HCT116 (cell line): Measurements from ENCODE around the gene ZFR2. TPM values are rescaled to one million over a fixed set of nuclear protein-coding genes. Genes with fewer than 3 reads are reported as not detected.

Experiments
- ATAC-seq: fragments of 200-7000 bp; cut with Tn5 transposase; 2 replicates; pipeline ENCODE4 v1.9.1; 2020; ENCODE audit warnings: mild to moderate bottlenecking, moderate library complexity
- BruUV-seq: library from RNA; stranded (reverse); fragments of 400-500 nt; replicated peaks from 2 replicates; lab custom pipeline; 2021; lab: Mats Ljungman, UMichigan
- CTCF ChIA-PET: fragments of 300-600 bp; sonication (Branson Sonifier 250); formaldehyde crosslinking; loops from one replicate; lab custom pipeline; 2021; ENCODE audit warnings: antibody characterized with exemption; lab: Charles Lee
- POLR2A ChIA-PET: fragments of 300-600, 350-600 bp; sonication (Branson Sonifier 250); formaldehyde crosslinking; loops from one replicate; lab custom pipeline; 2021; ENCODE audit warnings: antibody characterized with exemption; lab: Charles Lee
- RAD21 ChIA-PET, 2 experiments: fragments of 300-600 bp; sonication (Branson Sonifier 250); formaldehyde crosslinking; loops; one replicate each; lab custom pipeline; 2023; ENCODE audit warnings: low total read pairs in 2 of 2; ENCODE audit not compliant: uncharacterized antibody in 2 of 2, unreplicated experiment in 2 of 2, low non-redundant PET in 1 of 2; lab: Charles Lee
- DNase-seq: peaks from one replicate; pipeline ENCODE4 v3.0.0-alpha.2; 2010; ENCODE audit warnings: low read depth, low spot score
- H2AFZ ChIP-seq: fragments of 200-600 bp; shearing (Covaris generic), sonication (generic); 2 replicates; pipeline ENCODE4 v1.6.1; 2017; ENCODE audit warnings: low read depth, mixed run types, mixed read lengths, antibody characterized with exemption, low read length; ENCODE audit not compliant: poor library complexity, severe bottlenecking
- H3K27ac ChIP-seq: 2 replicates; pipeline ENCODE4 v1.5.1; 2012; ENCODE audit warnings: low read depth, low read length
- H3K27me3 ChIP-seq: fragments of 200-600 bp; sonication (generic); 2 replicates; pipeline ENCODE4 v1.6.1; 2016; ENCODE audit warnings: mixed run types, low read length, mixed read lengths; ENCODE audit not compliant: insufficient read depth
- H3K36me3 ChIP-seq, 2 experiments: fragments of 200-500 bp in 1 of 2; fragments of 200-600 bp in 1 of 2; sonication (Bioruptor generic) in 1 of 2; sonication (generic) in 1 of 2; 2 replicates each; pipeline versions ENCODE4 v1.5.1 to v1.6.1; 2014 to 2016; ENCODE audit warnings: low read length in 2 of 2, inconsistent platforms in 1 of 2, mixed read lengths in 1 of 2, mixed run types in 1 of 2; ENCODE audit not compliant: insufficient read depth in 2 of 2, control insufficient read depth in 1 of 2
- H3K4me1 ChIP-seq, 2 experiments: fragments of 200-600 bp in 1 of 2; sonication (generic) in 1 of 2; 2 replicates each; pipeline versions ENCODE4 v1.5.1 to v1.6.1; 2012 to 2017; ENCODE audit warnings: low read length in 2 of 2, inconsistent platforms in 1 of 2, mild to moderate bottlenecking in 1 of 2, mixed read lengths in 1 of 2, mixed run types in 1 of 2, moderate library complexity in 1 of 2; ENCODE audit not compliant: insufficient read depth in 2 of 2, control insufficient read depth in 1 of 2
- H3K4me2 ChIP-seq: fragments of 200-600 bp; sonication (generic); 2 replicates; pipeline ENCODE4 v1.6.1; 2017; ENCODE audit warnings: mixed run types, low read length, mixed read lengths
- H3K4me3 ChIP-seq, 2 experiments: fragments of 200-600 bp in 1 of 2; sonication (generic) in 1 of 2; replicated peaks in 1 of 2; 2 replicates each; pipeline ENCODE4 v1.5.1; 2011 to 2016; ENCODE audit warnings: low read length in 2 of 2, control low read depth in 1 of 2, low read depth in 1 of 2, mild to moderate bottlenecking in 1 of 2, mixed read lengths in 1 of 2, mixed run types in 1 of 2
- H3K79me2 ChIP-seq: fragments of 200-600 bp; sonication (generic); 2 replicates; pipeline ENCODE4 v1.6.1; 2017; ENCODE audit warnings: mild to moderate bottlenecking, mixed run types, low read length, moderate library complexity, mixed read lengths; ENCODE audit not compliant: insufficient read depth
- H3K9ac ChIP-seq: fragments of 200-600 bp; sonication (generic); 2 replicates; pipeline ENCODE4 v1.6.1; 2016; ENCODE audit warnings: low read length, mixed read lengths
- H3K9me2 ChIP-seq: fragments of 200-600 bp; sonication (generic), shearing (Covaris generic); 2 replicates; pipeline ENCODE4 v1.6.1; 2017; ENCODE audit warnings: mixed run types, mild to moderate bottlenecking, moderate library complexity; ENCODE audit not compliant: insufficient read depth
- H3K9me3 ChIP-seq, 2 experiments: fragments of 200-500 bp in 1 of 2; fragments of 200-600 bp in 1 of 2; sonication (Bioruptor generic) in 1 of 2; sonication (generic) in 1 of 2; 2 replicates each; pipeline ENCODE4 v1.6.1; 2014 to 2017; ENCODE audit warnings: low read length in 2 of 2, mixed read lengths in 2 of 2, inconsistent platforms in 1 of 2, low read depth in 1 of 2, mild to moderate bottlenecking in 1 of 2, mixed run types in 1 of 2, moderate library complexity in 1 of 2; ENCODE audit not compliant: control insufficient read depth in 1 of 2, insufficient read depth in 1 of 2
- H4K20me1 ChIP-seq: fragments of 200-600 bp; sonication (generic), shearing (Covaris generic); 2 replicates; pipeline ENCODE4 v1.6.1; 2017; ENCODE audit warnings: mixed run types, mild to moderate bottlenecking, moderate library complexity; ENCODE audit not compliant: insufficient read depth
- CBX3 ChIP-seq: IDR thresholded peaks from 2 replicates; pipeline ENCODE4 v1.6.1; 2012; ENCODE audit warnings: low read depth
- CEBPB ChIP-seq: IDR thresholded peaks from 2 replicates; pipeline ENCODE4 v1.6.1; 2012; ENCODE audit warnings: low read depth
- EGR1 ChIP-seq: IDR thresholded peaks from 2 replicates; pipeline ENCODE4 v1.6.1; 2012; ENCODE audit warnings: low read depth
- ELF1 ChIP-seq: IDR thresholded peaks from 2 replicates; pipeline ENCODE4 v1.6.1; 2012; ENCODE audit warnings: low read depth, borderline replicate concordance
- EZH2 ChIP-seq: fragments of 200-600 bp; sonication (generic); IDR thresholded peaks from 2 replicates; pipeline ENCODE4 v1.6.1; 2017; ENCODE audit warnings: antibody characterized with exemption, mixed run types
- EZH2phosphoT487 ChIP-seq: fragments of 200-600 bp; IDR thresholded peaks from 2 replicates; pipeline ENCODE4 v1.6.1; 2018; ENCODE audit warnings: antibody characterized with exemption, borderline replicate concordance
- FOSL1 ChIP-seq: IDR thresholded peaks from 2 replicates; pipeline ENCODE4 v1.6.1; 2012; ENCODE audit warnings: low read depth
- JUND ChIP-seq: IDR thresholded peaks from 2 replicates; pipeline ENCODE4 v1.6.1; 2012
- POLR2A ChIP-seq: IDR thresholded peaks from 2 replicates; pipeline ENCODE4 v1.7.0; 2011; ENCODE audit warnings: borderline replicate concordance; ENCODE audit not compliant: insufficient read depth, insufficient read length; ENCODE audit errors: extremely low read depth
- POLR2AphosphoS5 ChIP-seq: IDR thresholded peaks from 2 replicates; pipeline ENCODE4 v1.6.1; 2011; ENCODE audit warnings: mild to moderate bottlenecking, low read depth, low read length, moderate library complexity
- SIN3A ChIP-seq: IDR thresholded peaks from 2 replicates; pipeline ENCODE4 v1.6.1; 2012; ENCODE audit warnings: low read depth
- SP1 ChIP-seq: IDR thresholded peaks from 2 replicates; pipeline ENCODE4 v1.6.1; 2012; ENCODE audit warnings: low read depth
- TCF7L2 ChIP-seq: IDR thresholded peaks from 2 replicates; pipeline ENCODE4 v1.7.0; 2011; ENCODE audit warnings: borderline replicate concordance, inconsistent platforms; ENCODE audit not compliant: insufficient read depth, insufficient read length; ENCODE audit errors: extremely low read depth
- YY1 ChIP-seq: IDR thresholded peaks from 2 replicates; pipeline ENCODE4 v1.6.1; 2011; ENCODE audit warnings: low read length, low read depth, moderate library complexity, mild to moderate bottlenecking; ENCODE audit not compliant: insufficient replicate concordance; ENCODE audit errors: extremely low read depth
- ZNF274 ChIP-seq: fragments of 200-500 bp; sonication (Bioruptor generic); IDR thresholded peaks from 2 replicates; pipeline ENCODE4 v1.6.1; 2014; ENCODE audit warnings: mild to moderate bottlenecking, low read depth, low read length, inconsistent platforms
- intact Hi-C: fragments of 100-400 bp; cut with micrococcal nuclease; formaldehyde crosslinking; loops from 2 replicates; pipeline ENCODE4 v1.10.0; 2022
- total RNA-seq: library from RNA; stranded (reverse); gene quantifications from one replicate; pipeline ENCODE4 v1.2.1, GENCODE V29; 2021; ENCODE audit not compliant: unreplicated experiment
- TF ChIP-seq, protein P1 (sequence below): IDR thresholded peaks from 2 replicates; pipeline ENCODE4 v1.6.1; 2012
- TF ChIP-seq, protein P2 (sequence below), 3 experiments: fragments of 200-600 bp in 1 of 3; sonication (generic) in 1 of 3; IDR thresholded peaks in 2 of 3; conservative IDR thresholded peaks in 1 of 3; 2 replicates each; pipeline ENCODE4 v1.5.1; 2012 to 2017; ENCODE audit warnings: low read depth in 2 of 3, low read length in 2 of 3, antibody characterized with exemption in 1 of 3, borderline replicate concordance in 1 of 3, control low read depth in 1 of 3, mild to moderate bottlenecking in 1 of 3, mixed read lengths in 1 of 3, mixed run types in 1 of 3, moderate library complexity in 1 of 3; ENCODE audit not compliant: insufficient read depth in 1 of 3
- TF ChIP-seq, protein P3 (sequence below): IDR thresholded peaks from 2 replicates; pipeline ENCODE4 v1.6.1; 2012
- TF ChIP-seq, protein P4 (sequence below): IDR thresholded peaks from 2 replicates; pipeline ENCODE4 v1.6.1; 2012; ENCODE audit warnings: low read depth

Gene ZFR2
- total RNA-seq, 1 experiment from 2014 or later, result 0.34 TPM

DNA sequence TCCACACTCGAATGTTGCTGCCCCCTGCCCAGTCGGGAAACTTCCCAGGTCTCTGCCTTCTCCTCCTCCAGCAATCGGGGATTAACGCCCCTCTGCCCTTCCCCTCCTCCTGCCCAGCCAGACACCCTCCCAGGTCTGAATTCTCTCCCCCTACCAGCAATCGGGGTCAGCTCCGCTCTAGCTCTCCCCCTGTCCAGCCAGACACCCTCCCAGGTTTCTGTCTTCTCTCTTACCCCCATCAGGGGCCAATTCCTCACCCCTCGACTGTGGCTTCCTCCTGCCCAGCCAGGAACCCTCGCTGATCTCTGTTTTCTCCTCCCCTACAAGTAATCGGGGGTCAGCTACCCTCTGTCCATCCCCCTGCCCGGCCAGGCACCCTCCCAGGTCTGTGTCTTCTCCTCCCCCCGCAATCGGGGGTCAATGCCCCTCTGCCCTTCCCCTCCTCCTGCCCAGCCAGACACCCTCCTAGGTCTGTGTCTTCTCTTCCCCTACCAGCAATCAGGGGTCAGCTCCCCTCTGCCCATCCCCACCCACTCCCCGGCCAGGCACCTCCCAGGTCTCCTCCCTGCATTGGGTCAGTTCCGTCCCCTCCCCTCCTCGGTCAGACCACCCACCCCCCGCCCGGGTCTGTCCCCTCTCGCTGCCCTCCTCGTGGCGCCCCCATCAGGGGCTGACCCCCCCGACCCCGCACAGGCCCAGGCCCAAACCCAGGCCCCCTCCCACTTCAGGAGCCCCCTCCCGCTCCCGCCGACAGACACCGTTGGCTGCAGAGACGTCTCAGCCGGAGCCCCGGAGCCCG lies 668 bp downstream of the ZFR2 start:
- Histone ChIP-seq H3K27ac (no peak overlapping the region), H3K4me3 (no peak overlapping the region), H3K27me3 (peaks cover 3% of the 10 kb centered on the region; the same call in 1 of the 2 replicates), H3K4me2 (no peak overlapping the region), H3K9me2 (no peaks in the 10 kb centered on the region), H3K79me2 (no peaks in the 10 kb centered on the region), H3K9ac (no peak overlapping the region), H4K20me1 (no peaks in the 10 kb centered on the region), H3K9me3 (no peaks in the 10 kb centered on the region), H3K36me3 (no peaks in the 10 kb centered on the region), H3K4me1 (no peaks in the 10 kb centered on the region), H2AFZ (no peak overlapping the region)
- CTCF ChIA-PET, result no interaction called here
- intact Hi-C loops, result no loop called here
- no TSS peak for BruUV-seq
- DNase-seq (no peak), ATAC-seq (no peak)
- POLR2A ChIA-PET, result no interaction called here
- RAD21 ChIA-PET, result no interaction called here
- TF ChIP-seq ELF1, result no peak
- no peak for TF ChIP-seq POLR2AphosphoS5
- TF ChIP-seq POLR2A, result no peak
- no peak for TF ChIP-seq YY1
- no peak for TF ChIP-seq CEBPB
- TF ChIP-seq EZH2, result no peak
- no peak for TF ChIP-seq JUND
- TF ChIP-seq CBX3, result no peak
- TF ChIP-seq ZNF274, result no peak
- TF ChIP-seq SIN3A, result no peak
- no peak for TF ChIP-seq TCF7L2
- TF ChIP-seq, protein P1, sequence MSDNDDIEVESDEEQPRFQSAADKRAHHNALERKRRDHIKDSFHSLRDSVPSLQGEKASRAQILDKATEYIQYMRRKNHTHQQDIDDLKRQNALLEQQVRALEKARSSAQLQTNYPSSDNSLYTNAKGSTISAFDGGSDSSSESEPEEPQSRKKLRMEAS, result no peak
- TF ChIP-seq FOSL1, result no peak
- TF ChIP-seq, protein P2, sequence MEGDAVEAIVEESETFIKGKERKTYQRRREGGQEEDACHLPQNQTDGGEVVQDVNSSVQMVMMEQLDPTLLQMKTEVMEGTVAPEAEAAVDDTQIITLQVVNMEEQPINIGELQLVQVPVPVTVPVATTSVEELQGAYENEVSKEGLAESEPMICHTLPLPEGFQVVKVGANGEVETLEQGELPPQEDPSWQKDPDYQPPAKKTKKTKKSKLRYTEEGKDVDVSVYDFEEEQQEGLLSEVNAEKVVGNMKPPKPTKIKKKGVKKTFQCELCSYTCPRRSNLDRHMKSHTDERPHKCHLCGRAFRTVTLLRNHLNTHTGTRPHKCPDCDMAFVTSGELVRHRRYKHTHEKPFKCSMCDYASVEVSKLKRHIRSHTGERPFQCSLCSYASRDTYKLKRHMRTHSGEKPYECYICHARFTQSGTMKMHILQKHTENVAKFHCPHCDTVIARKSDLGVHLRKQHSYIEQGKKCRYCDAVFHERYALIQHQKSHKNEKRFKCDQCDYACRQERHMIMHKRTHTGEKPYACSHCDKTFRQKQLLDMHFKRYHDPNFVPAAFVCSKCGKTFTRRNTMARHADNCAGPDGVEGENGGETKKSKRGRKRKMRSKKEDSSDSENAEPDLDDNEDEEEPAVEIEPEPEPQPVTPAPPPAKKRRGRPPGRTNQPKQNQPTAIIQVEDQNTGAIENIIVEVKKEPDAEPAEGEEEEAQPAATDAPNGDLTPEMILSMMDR (IDR thresholded peaks at IDR 0.05 in 2 of 3, conservative IDR thresholded peaks at IDR 0.05 in 1 of 3; ENCODE audit: borderline replicate concordance in 1 of 3, insufficient read depth in 1 of 3, low read depth in 2 of 3, low read length in 2 of 3), result no peak
- TF ChIP-seq SP1, result no peak
- no peak for TF ChIP-seq EZH2phosphoT487
- TF ChIP-seq, protein P3, sequence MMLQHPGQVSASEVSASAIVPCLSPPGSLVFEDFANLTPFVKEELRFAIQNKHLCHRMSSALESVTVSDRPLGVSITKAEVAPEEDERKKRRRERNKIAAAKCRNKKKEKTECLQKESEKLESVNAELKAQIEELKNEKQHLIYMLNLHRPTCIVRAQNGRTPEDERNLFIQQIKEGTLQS, result no peak
- TF ChIP-seq EGR1, result no peak
- TF ChIP-seq, protein P4, sequence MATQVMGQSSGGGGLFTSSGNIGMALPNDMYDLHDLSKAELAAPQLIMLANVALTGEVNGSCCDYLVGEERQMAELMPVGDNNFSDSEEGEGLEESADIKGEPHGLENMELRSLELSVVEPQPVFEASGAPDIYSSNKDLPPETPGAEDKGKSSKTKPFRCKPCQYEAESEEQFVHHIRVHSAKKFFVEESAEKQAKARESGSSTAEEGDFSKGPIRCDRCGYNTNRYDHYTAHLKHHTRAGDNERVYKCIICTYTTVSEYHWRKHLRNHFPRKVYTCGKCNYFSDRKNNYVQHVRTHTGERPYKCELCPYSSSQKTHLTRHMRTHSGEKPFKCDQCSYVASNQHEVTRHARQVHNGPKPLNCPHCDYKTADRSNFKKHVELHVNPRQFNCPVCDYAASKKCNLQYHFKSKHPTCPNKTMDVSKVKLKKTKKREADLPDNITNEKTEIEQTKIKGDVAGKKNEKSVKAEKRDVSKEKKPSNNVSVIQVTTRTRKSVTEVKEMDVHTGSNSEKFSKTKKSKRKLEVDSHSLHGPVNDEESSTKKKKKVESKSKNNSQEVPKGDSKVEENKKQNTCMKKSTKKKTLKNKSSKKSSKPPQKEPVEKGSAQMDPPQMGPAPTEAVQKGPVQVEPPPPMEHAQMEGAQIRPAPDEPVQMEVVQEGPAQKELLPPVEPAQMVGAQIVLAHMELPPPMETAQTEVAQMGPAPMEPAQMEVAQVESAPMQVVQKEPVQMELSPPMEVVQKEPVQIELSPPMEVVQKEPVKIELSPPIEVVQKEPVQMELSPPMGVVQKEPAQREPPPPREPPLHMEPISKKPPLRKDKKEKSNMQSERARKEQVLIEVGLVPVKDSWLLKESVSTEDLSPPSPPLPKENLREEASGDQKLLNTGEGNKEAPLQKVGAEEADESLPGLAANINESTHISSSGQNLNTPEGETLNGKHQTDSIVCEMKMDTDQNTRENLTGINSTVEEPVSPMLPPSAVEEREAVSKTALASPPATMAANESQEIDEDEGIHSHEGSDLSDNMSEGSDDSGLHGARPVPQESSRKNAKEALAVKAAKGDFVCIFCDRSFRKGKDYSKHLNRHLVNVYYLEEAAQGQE, result no peak
